ENCODE measurements around the gene PEX1. TPM values are rescaled to one million over a fixed set of nuclear protein-coding genes. Genes with fewer than 3 reads are reported as not detected.

The PEX1 gene
- total and polyA plus RNA-seq, 9 of the 15 experiments (the other 6 are each of a cell fraction or from before 2014, with no cell fraction given) = 9.4 to 32.2 (median 19.9) TPM

- H3K9me3 ChIP-seq (replicated peaks; ENCODE audit: control insufficient read depth, insufficient read depth, low read depth, low read length) = no peaks in the 10 kb centered on the region
- WGBS (ENCODE audit: insufficient coverage, low coverage, missing lambda C conversion rate) = 84% methylated on average over 1 of the region's 1 CpG
- in situ Hi-C loops (cut with MboI) = no loop called here
- BruUV-seq (replicated peaks) = no TSS peak
- no peak overlapping the region for H2AFZ ChIP-seq (ENCODE audit: low read depth, low read length)
- no peak overlapping the region for H3K27ac ChIP-seq (ENCODE audit: extremely low read depth, low read depth, low read length)
- ATAC-seq (no peak), FAIRE-seq (no peak), DNase-seq (ENCODE audit: extremely low read depth in 1 of 4, low spot score in 3 of 4) (no peak)
- no peaks in the 10 kb centered on the region for H4K20me1 ChIP-seq (replicated peaks; ENCODE audit: control insufficient read depth, insufficient read depth, low read length)
- no peaks in the 10 kb centered on the region; a peak in 1 of 5 replicates for H3K4me1 ChIP-seq (replicated peaks in 1 of 2; ENCODE audit: control insufficient read depth in 2 of 2, insufficient read depth in 2 of 2, low read length in 2 of 2)
- CTCF ChIA-PET (ENCODE audit: low intra/inter-chr PET ratio) = no interaction called here
- no peaks in the 10 kb centered on the region for H3K27me3 ChIP-seq (ENCODE audit: control insufficient read depth in 2 of 2, insufficient read depth in 2 of 2, low read length in 2 of 2)
- no peak overlapping the region for H3K9ac ChIP-seq (ENCODE audit: insufficient read depth in 1 of 2, low read depth in 2 of 2, low read length in 2 of 2)
- intact Hi-C loops (cut with micrococcal nuclease) = loop anchor here (5.0 to 10.0 kb wide), 2 partner anchors 53 to 75 kb away; no protein-coding TSS in a partner anchor
- H3K79me2 ChIP-seq (ENCODE audit: control insufficient read depth, insufficient read depth, low read length) = no peaks in the 10 kb centered on the region
- H3K4me3 ChIP-seq = no peak overlapping the region
- H3K4me2 ChIP-seq (ENCODE audit: insufficient read depth, low read length) = no peak overlapping the region
- POLR2A ChIA-PET = interaction anchor here (1.4 kb wide), 1 partner anchor 41 kb away, joined by 3 read pairs; no protein-coding TSS in a partner anchor
- peaks cover 49% of the 10 kb centered on the region; the same call in 2 of the 3 replicates for H3K36me3 ChIP-seq (ENCODE audit: control insufficient read depth, insufficient read depth, low read length)
- TF ChIP-seq CEBPZ (IDR thresholded peaks at IDR 0.05; ENCODE audit: borderline replicate concordance, low read depth, low read length) (no peak), ZNF280A (IDR thresholded peaks at IDR 0.05; ENCODE audit: low read depth, partially characterized antibody) (no peak), KAT8 (IDR thresholded peaks at IDR 0.05; ENCODE audit: low read depth) (no peak), HNRNPUL1 (IDR thresholded peaks at IDR 0.05; ENCODE audit: low read length) (no peak), TCF15 (CRISPR knock-in tag; IDR thresholded peaks at IDR 0.05) (no peak), XRCC3 (IDR thresholded peaks at IDR 0.05) (no peak), ZNF140 (CRISPR knock-in tag; IDR thresholded peaks at IDR 0.05) (no peak), CBX3 (IDR thresholded peaks at IDR 0.05; ENCODE audit: borderline replicate concordance in 1 of 2, low read length in 2 of 2) (no peak), SMARCB1 (IDR thresholded peaks at IDR 0.05; ENCODE audit: insufficient read length, low read depth) (no peak), COPS2 (conservative IDR thresholded peaks at IDR 0.05) (no peak), ZNF511 (CRISPR knock-in tag; IDR thresholded peaks at IDR 0.05) (no peak), WHSC1 (IDR thresholded peaks at IDR 0.05; ENCODE audit: low read length) (no peak), ZNF445 (CRISPR knock-in tag; IDR thresholded peaks at IDR 0.05; ENCODE audit: low read depth) (no peak), E2F5 (CRISPR knock-in tag; IDR thresholded peaks at IDR 0.05) (no peak), MEF2A (IDR thresholded peaks at IDR 0.05; ENCODE audit: control insufficient read depth, low read depth, low read length) (no peak)
- H3K9me1 ChIP-seq (ENCODE audit: control insufficient read depth, insufficient read depth, low read length) = no peaks in the 10 kb centered on the region
These were observed 38.7 kb downstream of the PEX1 start for GRCh38 chr7:92489634-92490033.

All from K562 (cell line).